G401.6 (cell line): ENCODE results near the gene POLR2E.
A peak's percentile ranks its signal among the peaks of the same experiment; 100 is the strongest.
"Not testable (repeated sequence)": the region's sequence is repeated elsewhere in the genome, so short reads cannot be mapped to it uniquely, and the experiment has no call there.

ENCODE experiments used
- FAIRE-seq: peaks from 2 replicates; lab custom pipeline; 2012; peaks lifted over from hg19 to GRCh38; lab: Jason Lieb, UNC

Gene POLR2E

DNA sequence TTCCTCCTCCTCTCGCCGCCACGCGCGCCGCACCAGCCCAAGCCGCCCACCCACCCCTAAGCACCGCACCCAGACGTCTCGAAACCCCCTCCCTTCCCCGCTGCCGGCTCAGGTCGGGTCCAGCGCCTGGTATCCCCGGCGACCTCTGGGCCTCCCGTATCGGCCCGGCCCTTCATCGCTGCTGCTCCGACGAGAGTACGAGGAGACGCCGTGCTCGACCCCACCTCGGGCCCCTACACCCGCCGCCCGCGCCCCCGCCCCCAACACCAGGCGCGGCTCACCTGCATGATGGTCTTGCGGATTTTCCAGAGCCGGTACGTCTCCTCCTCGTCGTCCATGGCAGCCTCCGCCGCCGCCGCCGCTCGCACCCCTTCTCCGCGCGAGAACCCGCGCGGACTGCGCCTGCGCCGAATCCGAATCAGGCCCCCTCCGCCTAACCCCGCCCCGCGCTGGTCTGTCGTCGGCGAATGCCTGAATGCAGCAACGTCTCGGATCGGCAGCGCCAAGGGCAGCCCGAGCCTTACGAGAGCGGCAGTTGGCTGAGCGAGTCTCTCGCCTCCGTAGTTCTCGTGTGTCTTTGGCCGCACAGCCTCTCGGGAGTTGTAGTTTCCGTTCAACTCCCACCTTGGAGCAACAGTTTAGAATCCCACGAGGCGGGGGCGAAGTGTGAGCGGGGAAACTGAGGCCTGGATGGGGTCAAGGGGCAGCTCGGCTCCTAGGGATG is at the start of gene POLR2E:
POLR2E (minus strand) TSS at position 398 of the 724 bp plus-strand sequence; CDS start at position 338, 60 bp downstream.
- peak; percentile 95 for FAIRE-seq

DNA sequence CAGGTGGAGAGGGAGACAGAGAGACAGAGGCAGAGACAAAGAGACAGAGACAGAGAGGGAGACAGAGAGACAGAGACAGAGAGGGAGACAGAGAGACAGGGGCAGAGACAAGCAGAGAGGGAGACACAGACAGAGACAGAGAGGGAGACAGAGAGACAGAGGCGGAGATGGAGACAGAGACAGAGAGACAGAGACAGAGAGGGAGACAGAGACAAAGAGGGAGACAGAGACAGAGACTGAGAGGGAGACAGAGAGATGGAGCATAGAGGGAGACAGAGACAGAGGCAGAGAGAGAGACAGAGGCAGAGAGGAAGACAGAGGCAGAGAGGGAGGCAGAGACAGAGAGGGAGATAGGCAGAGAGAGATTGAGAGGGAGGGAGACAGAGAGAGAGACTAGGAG is 49.6 kb upstream of the POLR2E start:
- FAIRE-seq: no peak

DNA sequence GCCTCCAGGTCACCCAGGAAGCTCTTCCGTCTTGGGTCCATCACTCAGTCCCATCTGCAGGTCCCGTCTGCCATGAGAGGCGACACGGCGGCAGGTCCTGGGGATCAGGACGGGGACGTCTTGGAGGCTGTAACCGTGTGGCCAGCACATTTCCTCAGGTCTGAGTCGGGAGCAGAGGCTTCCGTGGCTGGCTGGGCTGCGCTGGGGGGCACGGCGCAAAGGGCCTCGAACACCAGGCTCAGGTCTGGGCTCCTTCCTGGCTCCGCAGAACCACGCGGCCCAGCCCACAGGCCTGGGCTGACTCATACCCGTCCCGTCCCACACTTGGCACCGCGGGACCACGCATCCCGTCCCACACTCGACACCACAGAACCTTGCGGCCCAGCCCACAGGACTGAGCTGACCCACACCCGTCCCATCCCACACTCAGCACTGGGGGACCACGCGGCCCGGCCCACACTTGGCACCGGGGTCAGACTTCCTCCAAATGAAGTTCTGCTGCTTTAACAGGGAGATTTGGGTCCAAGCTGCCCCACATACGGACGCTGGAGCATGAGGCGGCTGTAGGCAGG is 48.7 kb upstream of the POLR2E start:
- no peak for FAIRE-seq

DNA sequence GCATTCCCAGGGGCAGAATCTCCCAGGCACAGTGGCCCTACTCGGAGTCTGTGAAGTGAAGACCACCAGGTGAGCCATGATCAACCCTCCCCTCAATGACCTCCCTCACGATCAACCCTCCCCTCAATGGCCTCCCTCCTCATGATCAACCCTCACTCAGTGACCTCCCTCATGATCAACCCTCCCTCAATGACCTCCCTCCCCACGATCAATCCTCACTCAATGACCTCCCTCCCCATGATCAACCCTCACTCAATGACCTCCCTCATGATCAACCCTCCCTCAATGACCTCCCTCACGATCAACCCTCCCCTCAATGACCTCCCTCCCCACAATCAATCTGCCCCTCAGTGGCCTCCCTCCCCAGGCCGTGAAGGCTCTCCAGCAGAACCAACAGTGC is 46.8 kb upstream of the POLR2E start:
- FAIRE-seq: no peak

DNA sequence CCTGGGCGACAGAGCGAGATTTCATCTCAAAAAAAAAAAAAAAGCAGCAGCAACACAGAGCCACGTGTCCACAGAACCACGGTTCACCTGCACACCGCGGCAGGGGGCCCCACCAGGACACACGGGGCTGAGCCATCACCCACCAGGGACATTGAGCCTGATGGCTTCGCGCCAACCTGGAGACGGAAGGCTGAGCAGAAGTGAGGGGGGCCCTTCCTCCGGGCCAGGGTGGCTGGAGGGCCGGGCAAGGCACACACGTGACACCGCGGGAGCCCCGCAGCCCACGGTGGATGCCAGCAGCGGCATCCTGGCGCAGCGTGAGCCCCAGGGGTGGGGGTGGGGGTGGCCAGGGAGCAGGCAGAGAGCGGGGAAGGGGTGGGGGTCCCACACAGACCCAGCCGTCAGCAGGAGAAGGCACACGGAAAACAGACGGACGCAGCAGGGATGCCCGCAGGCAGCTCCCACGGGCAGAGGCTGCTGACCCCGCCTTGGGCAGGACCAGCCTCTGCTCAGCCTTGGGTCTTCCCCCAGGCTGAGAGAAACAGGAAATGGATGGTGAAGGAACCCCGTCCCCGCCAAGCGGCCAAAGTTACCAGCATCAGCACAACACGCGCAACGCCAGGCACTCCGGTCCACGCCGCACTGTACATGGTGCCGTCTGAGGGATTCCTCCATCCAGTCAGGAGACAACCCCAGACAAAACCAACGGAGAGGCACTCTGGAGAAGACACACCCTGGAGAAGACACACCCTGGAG is 45.3 kb upstream of the POLR2E start:
- FAIRE-seq: no peak

DNA sequence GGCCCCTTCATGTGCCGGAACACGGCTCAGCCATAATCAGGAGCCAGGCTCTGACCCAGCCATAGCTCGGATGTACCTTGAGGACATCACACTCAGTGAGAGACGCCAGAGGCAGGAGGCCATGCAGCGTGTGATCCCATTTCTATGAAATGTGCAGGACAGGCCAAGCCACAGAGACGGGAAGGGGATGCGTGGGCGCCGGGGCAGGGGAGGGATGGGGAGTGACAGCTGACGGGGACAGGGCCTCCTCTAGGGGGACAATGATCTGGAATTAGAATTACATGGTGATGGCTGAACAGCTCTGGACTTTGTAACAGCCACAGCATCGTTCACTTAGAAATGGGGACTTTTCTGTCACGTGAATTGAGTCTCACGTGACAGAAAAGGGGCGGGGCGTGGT is 44.0 kb upstream of the POLR2E start:
- FAIRE-seq: no peak

DNA sequence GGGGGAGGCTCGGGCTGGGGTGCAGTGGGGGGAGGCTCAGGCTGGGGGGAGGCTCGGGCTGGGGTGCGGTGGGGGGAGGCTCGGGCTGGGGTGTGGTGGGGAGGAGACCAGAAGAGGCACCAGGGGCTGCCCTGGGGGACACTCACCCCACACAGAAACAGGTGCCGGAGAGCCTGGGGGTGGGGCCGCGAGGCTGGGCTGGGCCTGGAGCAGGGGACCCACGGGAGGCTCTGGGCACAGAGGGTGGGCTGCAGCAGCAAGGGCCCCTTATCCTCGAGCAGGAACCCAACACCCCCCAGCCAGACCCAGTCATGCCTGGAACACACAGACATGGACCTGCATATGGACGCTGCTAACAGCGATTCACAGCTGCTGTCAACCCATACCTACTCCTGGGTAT is 42.9 kb upstream of the POLR2E start:
- no peak for FAIRE-seq

DNA sequence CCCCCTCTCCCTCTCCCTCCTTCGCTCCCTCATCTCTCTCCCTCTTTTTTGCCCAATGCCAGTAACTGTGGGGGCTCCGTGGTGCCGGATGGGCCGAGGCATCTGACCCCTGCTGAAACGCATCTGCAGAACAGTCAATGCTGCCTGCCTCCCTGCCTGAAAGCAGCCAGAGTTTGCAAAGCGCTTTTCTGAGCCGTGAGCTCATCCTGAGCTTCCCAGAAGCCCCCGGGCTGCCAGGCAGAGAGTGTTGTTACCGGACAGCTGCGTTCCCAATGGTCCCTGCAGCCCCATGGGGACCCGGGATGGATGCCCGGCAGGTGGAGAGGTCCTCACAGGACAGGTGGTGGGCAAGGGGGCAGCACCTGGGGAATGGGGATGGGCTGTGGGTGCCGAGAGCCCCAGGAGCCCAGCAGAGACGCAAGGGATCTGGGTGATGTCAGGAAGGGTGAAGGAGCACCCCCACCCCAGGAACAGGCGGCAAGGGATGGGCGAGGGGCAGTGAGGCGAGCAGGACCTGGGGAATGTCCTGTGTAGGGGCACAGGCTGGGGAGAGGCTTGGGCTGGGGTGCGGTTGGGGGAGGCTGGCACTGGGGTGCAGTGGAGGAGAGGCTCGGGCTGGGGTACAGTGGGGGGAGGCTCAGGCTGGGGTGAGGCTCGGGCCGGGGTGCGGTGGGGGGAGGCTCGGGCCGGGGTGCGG is 41.6 kb upstream of the POLR2E start:
- no peak for FAIRE-seq

DNA sequence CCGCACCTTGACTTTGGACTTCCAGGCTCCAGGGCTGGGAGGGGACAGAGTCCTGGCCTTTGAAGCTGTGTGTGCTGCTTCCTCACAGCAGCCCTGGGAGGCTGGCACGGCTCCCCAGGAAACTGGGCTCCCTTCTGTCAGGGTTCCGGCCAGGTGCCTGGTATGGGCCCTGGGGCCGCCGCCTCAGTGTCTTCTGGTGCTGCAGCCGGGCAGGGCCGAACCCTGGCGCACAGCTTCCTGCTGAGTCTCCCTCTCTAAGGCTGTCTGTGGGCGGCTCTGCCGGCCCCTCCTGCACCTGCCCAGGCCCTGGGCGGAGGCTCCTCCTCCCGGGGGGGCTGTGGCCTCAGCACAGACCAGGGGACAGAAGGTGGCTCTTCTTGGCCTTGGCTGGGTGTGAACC is 41.0 kb upstream of the POLR2E start:
- FAIRE-seq: no peak

DNA sequence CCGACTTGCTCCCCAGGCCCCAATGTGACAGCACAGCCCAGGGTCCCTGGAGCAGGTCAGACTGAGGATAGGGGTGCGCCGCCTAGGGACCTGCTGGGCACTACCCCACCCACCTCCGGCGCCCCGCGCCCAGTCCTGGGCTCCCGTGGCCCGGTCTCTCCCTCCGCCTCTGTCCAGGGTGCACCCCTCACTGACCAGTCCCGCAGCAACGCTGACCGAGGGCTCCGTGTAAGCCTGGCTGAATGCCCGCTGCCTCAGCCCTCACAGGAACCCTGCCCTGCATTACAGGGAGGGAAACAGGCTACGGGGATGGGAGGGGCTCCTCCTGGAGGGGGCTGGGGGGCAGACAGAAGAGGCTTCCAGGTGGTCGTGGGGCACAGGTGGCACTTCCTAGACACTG is 40.3 kb upstream of the POLR2E start:
- no peak for FAIRE-seq

DNA sequence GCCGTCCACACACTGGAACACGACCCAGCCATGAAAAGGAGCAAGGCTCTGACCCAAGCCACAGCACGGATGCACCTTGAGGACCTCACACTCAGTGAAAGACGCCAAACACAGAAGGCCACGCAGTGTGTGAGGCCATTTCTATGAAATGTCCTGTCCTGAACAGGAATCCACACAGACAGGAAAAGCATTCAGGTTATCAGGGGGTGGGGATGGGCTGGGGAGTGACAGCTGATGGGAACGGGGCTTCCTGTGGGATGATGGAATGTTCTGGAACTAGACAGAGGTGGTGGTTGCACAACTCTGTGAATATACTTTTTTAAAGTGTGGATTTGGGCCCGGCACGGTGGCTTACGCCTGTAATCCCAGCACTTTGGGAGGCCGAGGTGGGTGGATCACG is 39.3 kb upstream of the POLR2E start:
- FAIRE-seq: no peak

DNA sequence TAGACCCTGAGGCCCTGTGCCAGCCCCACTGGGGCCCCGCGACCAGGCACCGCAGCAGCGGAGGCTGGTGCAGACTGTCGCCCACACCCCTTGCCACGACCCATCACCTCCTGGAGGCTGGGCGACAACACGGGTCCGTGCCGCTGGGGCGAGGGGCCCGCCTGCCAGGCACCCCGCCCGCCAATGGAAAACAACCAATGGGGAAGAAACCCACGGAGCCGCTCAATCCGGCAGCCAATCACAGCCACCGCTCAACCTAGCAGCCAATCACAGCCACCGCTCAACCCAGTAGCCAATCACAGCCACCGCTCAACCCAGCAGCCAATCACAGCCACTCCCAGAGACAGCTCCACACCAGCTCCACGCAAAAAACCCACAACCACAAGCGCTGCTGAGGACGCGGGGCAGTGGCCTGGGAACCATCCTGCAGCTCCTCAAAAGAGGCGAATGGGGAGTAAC is 38.3 kb upstream of the POLR2E start:
- FAIRE-seq: no peak

DNA sequence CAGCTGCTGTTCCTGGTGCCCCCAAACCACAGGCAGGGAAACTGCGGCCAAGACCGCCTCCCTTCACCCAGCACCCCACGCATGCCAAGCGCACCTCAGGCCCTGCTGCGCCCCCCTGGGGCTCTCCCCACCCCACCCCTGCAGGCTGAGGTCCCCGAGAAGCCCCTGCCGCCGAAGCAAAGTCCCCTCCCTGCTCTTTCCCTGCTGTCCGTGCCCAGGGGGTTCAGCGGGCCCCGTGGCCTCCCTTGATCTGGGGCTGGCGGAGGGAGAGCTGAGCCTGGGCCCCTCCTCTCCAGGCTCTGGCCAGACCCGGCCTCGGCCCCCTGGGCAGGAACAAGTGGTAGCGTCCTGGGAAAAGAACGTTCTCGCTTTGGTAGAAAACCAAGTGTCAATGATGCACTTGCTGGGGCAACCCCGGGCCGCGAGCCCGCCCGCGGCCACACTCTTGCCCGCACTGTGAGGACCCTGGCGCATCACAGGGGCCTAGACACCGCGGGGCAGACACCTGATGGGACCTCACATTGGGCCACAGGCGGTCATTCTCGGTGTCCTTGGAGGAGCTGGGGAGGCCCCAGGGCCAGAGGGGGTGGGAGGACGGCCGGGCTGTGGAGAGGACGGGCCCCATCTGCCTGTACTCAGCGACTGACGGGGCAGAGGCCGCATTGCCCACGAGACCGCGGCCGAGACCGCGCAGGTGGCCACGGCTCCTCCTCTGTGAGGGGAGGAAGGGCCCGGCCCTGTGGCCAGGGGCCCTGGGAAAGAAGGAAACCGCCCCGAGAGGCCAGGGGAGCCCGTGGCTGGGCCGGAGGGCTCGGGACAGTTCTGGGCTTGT is 37.6 kb upstream of the POLR2E start:
- no peak for FAIRE-seq

DNA sequence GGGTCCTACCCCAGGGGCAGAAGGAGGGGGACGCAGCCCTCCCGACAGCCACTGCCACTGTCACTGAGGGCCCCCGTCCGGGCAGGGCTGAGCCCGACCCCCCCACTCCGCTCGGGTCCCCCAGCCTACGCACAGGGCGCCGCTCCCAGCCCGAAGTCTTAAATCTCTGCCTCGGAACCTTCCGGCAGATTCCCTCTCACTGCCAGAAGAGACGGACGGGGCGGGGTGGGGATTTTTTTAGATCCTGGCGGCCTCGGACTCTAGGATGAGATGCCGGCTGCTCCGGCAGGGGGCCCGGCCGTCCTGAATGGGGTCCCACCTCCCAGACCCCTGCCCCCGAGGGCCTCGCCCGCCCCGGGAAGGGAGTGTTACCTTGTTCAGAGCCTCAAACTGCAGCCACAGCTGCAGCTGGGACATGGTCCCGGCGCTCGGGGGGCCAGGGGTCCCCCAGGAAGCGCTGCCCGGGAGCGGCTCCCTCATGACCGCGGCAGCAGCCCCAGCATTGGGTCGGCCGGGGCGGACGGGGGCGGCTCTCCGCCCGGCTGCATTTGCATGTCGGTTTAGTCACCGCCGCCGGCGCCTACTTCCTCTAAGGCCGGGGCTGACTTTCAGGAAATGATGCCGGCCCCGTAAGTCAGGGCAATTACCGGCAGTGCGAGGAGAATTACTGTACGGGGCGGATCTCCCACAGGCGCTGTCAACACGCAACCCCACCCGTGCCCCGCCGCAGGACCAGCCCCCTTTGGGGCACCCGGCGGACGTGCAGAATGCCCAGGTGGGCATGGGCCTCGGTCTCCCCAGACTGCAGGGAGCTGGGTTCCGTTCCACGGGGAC is 36.8 kb upstream of the POLR2E start:
- FAIRE-seq: peak; percentile 54

DNA sequence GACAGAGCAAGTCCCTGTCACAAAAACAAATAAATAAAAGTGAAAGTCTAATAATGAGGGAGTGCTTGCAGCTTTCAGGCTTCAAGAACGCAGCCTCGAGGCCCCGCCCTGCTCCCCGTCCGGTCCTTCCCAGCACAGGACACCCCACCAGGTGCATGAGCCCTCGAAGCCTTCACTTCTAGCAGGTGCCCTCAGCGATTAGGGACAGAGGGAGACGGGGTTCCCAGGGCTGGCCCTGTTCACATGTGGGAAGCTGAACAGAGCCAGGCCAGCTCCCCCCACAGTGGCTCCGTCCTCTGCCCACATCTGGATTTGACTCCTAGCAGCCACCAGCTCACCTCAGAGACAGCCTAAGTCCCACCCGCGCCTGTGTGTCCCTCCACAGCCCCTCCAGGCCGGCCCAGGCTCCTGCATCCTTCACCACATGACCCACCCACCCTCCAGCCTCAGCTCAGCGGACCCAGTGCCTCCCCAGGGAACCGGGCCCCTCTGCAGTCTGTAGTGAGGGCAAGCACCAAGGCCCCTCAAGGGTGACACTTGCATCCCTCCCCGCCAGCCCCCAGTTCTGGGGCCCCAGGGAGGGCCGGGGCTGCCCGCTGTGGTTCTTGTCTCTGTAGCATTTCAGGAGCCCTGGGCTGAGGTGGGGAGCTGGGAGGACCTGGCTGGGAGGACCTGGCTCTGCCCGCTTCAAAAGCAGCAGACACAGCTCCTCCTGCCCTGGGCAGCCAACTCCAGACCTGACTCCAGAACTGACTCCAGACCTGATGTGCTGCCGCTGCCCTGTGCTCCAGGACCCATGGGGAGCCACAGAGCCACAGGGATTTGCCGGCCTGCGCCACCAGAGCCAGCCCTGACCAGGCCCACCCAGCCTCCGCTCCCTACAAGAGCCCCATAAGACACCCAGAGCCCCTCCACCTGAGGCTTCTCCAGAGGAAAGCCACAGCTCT is 35.9 kb upstream of the POLR2E start:
- no peak for FAIRE-seq

DNA sequence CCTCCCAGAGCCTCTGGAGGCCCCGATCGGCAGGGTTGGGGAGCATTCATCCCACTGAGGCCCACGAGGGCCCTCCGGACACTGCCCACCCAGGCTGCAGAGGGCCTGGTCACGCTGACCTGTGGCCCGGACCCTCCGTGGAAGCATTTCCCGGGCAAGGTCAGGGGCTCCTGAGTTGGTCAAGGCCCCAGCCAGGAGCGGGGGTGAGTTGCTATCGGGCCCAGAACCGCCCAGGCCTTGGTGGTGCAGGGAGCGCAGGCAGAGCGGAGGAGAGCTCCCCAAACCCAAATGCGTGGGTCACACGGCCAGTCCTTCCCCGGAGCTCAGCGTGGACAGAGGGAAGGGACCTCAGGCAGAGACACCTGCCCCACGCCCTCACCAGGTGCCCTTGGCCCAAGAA is 34.4 kb upstream of the POLR2E start:
- FAIRE-seq: no peak

DNA sequence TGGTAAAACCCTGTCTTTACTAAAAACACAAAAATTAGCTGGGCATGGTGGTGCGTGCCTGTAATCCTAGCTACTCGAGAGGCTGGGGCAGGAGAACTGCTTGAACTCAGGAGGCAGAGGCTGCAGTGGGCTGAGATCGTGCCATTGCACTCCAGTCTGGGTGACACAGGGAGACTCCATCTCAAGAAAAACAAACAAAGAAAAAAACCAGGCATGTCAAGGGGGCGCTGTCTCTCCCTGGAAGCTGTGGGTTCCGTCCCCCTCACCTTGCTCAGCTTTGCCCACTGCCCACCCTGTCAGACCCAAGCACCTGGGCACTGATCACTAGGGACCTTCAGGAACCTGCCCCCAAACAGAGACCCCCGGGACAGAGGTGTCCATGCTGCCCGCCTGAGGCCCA is 33.9 kb upstream of the POLR2E start:
- not testable (repeated sequence) for FAIRE-seq

DNA sequence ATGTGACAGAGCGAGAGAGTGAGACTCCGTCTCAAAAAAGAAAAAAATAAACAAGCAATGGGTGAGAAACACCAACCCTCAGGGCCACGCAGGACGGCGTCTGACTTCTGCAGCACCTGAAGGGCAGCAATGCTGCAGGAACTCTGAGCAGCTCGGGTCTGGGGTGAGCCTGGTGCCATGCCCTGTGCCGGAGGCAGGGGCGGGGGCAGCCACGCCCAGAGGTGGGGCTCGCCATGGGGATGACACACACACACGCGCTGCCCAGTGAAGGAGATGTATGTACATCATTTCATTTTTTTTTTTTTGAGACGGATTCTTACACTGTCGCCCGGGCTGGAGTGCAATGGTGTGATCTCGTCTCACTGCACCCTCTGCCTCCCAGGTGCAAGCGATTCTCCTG is 32.9 kb upstream of the POLR2E start:
- FAIRE-seq: no peak

DNA sequence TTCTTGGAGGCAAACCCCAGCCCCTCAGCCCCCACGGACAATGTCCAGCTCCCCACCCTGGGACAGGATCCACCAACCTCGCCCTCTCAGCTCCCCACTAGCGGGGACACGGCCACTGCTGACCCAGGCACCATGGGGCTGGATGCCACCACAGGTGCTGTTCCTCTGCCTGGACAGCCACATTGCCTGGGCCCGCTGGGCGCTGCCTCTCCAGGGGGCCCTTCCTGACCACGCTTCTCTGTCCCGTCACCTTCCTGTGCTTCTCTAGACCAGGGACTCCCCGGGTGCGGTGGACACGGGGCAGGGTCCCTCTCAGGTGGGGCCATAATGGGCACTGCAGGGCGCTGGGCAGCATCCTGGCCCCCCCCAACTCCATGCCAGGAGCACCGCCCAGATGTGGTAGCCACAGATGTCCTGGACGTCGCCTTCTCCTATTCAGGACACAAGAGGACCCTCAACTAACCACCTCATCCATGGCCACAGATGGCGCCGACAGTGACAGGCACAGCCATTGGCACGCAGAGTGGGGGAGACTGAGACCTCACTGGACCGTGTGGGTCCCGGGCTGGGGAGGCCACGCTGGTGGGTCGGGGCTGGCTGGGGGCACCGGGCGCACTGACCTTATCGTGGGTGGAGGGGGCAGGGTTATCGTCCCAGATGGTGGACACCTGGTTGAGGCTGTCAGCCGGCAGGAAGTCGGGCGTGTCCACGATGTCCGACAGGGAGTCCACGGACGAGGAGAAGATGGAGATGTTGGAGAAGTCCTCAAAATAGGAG is 32.0 kb upstream of the POLR2E start:
- FAIRE-seq: no peak
